Measurements from ENCODE around the gene KLF18. TPM values are rescaled to one million over a fixed set of nuclear protein-coding genes. Genes with fewer than 3 reads are reported as not detected.

The KLF18 gene
- total RNA-seq, 1 donor from 2014 or later, result not detected

- Mint-ChIP-seq H3K4me3 (ENCODE audit: unreplicated experiment) (no peak overlapping the region), H3K27me3 (ENCODE audit: unreplicated experiment) (peaks cover 20% of the 10 kb centered on the region), H3K36me3 (ENCODE audit: unreplicated experiment) (no peaks in the 10 kb centered on the region), H3K9me3 (ENCODE audit: unreplicated experiment) (peaks cover 17% of the 10 kb centered on the region), H3K27ac (ENCODE audit: unreplicated experiment) (no peak overlapping the region), H3K4me1 (ENCODE audit: unreplicated experiment) (no peaks in the 10 kb centered on the region)
- no peak for DNase-seq (ENCODE audit: extremely low spot score, unreplicated experiment)
- TF ChIP-seq CTCF (IDR thresholded peaks at IDR 0.05), result no peak
These were observed 41.1 kb downstream of the KLF18 start for GRCh38 chr1:44100183-44100868.

GRCh38 chr1:44094047-44094446, 47.4 kb downstream of the KLF18 start:
- DNase-seq (ENCODE audit: extremely low spot score, unreplicated experiment), result no peak
- no peak for TF ChIP-seq CTCF (IDR thresholded peaks at IDR 0.05)
- peaks cover 31% of the 10 kb centered on the region for H3K27me3 Mint-ChIP-seq (ENCODE audit: unreplicated experiment)
- no peak overlapping the region for H3K27ac Mint-ChIP-seq (ENCODE audit: unreplicated experiment)
- peaks cover 23% of the 10 kb centered on the region for H3K9me3 Mint-ChIP-seq (ENCODE audit: unreplicated experiment)
- no peak overlapping the region for H3K4me3 Mint-ChIP-seq (ENCODE audit: unreplicated experiment)
- H3K4me1 Mint-ChIP-seq (ENCODE audit: unreplicated experiment), result no peaks in the 10 kb centered on the region
- no peaks in the 10 kb centered on the region for H3K36me3 Mint-ChIP-seq (ENCODE audit: unreplicated experiment)

- no peaks in the 10 kb centered on the region for H3K4me1 Mint-ChIP-seq (ENCODE audit: unreplicated experiment)
- H3K9me3 Mint-ChIP-seq (ENCODE audit: unreplicated experiment), result peaks cover 5% of the 10 kb centered on the region
- peaks cover 31% of the 10 kb centered on the region for H3K27me3 Mint-ChIP-seq (ENCODE audit: unreplicated experiment)
- no peak overlapping the region for H3K4me3 Mint-ChIP-seq (ENCODE audit: unreplicated experiment)
- no peak overlapping the region for H3K27ac Mint-ChIP-seq (ENCODE audit: unreplicated experiment)
- no peaks in the 10 kb centered on the region for H3K36me3 Mint-ChIP-seq (ENCODE audit: unreplicated experiment)
- no peak for TF ChIP-seq CTCF (IDR thresholded peaks at IDR 0.05)
- DNase-seq (ENCODE audit: extremely low spot score, unreplicated experiment), result no peak
These were observed 50.8 kb downstream of the KLF18 start for GRCh38 chr1:44090429-44091252.

- no peak overlapping the region for H3K27ac Mint-ChIP-seq (ENCODE audit: unreplicated experiment)
- peaks cover 31% of the 10 kb centered on the region for H3K27me3 Mint-ChIP-seq (ENCODE audit: unreplicated experiment)
- no peak for TF ChIP-seq CTCF (IDR thresholded peaks at IDR 0.05)
- H3K4me3 Mint-ChIP-seq (ENCODE audit: unreplicated experiment), result no peak overlapping the region
- no peaks in the 10 kb centered on the region for H3K36me3 Mint-ChIP-seq (ENCODE audit: unreplicated experiment)
- H3K4me1 Mint-ChIP-seq (ENCODE audit: unreplicated experiment), result no peaks in the 10 kb centered on the region
- peaks cover 4% of the 10 kb centered on the region for H3K9me3 Mint-ChIP-seq (ENCODE audit: unreplicated experiment)
- DNase-seq (ENCODE audit: extremely low spot score, unreplicated experiment), result no peak
These were observed 51.9 kb downstream of the KLF18 start for GRCh38 chr1:44089371-44090048.

Other genes with a start within 250 kb of the KLF18 start
- 0.81 and 1.1 TPM in 2 replicates for gene ARTN, start 207.8 kb downstream of the KLF18 start, total RNA-seq
- gene IPO13, start 194.7 kb downstream of the KLF18 start, total RNA-seq, result 37.6 and 40.8 TPM in 2 replicates
- 21.7 and 22.4 TPM in 2 replicates for gene DPH2, start 171.6 kb downstream of the KLF18 start, total RNA-seq
- 128 and 130 TPM in 2 replicates for gene ATP6V0B, start 166.7 kb downstream of the KLF18 start, total RNA-seq
- gene B4GALT2, start 162.4 kb downstream of the KLF18 start, total RNA-seq, result 62.8 and 65.5 TPM in 2 replicates
- gene CCDC24, start 150.0 kb downstream of the KLF18 start, total RNA-seq, result 5.1 and 5.3 TPM in 2 replicates
- 49.4 and 51.6 TPM in 2 replicates for gene SLC6A9, start 110.2 kb downstream of the KLF18 start, total RNA-seq
- gene KLF17, start 22.8 kb downstream of the KLF18 start, total RNA-seq, result not detected in 2 replicates
- 42.3 and 46.4 TPM in 2 replicates for gene DMAP1, start 71.8 kb upstream of the KLF18 start, total RNA-seq
- 54.3 and 58.6 TPM in 2 replicates for gene ERI3, start 213.6 kb upstream of the KLF18 start, total RNA-seq